Body of pancreas (tissue), 4 donors: ENCODE results near the gene ARMH2.

Experiments used
- POLR2A ChIP-seq, 3 donors: fragments of 450-650 bp; IDR thresholded peaks; one replicate each; pipeline ENCODE4 v1.6.1; 2016; ENCODE audit warnings: antibody characterized with exemption in 3 of 3, mild to moderate bottlenecking in 2 of 3
- TF ChIP-seq, protein P1 (sequence below), 7 experiments: fragments of 450-650 bp in 4 of 7; fragments of 200-600 bp in 3 of 7; sonication (generic) in 3 of 7; IDR thresholded peaks; one replicate each; pipeline ENCODE4 v1.5.1; 2016 to 2019; ENCODE audit warnings: antibody characterized with exemption in 7 of 7

DNA sequence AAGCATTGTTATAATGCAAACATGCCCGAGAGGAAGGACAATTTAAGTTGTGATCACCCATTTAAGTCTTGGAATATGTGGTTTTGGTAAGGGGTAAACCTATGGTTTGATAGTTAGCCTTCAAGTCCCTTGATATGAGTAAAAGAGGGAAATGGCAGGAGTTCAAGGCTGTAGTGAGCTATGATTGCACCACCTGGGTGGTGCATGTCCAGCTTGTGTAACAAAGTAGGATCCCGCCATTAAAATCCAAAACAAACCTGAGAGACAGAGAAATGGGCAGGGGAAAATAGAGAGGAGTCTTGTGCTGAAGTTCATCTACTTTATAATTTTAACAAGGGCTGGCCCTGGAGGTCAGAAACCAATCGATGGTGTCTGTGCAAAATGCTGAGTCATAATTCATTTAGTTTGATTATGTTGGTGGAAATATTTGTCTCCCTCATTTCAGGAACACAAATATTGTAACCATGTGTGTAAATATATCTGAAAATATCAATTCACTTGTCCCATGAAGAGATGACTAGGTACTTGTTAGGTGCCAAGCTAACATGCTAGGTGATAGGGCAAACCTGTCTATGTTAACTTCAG is 23.2 kb upstream of the ARMH2 start:
- TF ChIP-seq, protein P1, sequence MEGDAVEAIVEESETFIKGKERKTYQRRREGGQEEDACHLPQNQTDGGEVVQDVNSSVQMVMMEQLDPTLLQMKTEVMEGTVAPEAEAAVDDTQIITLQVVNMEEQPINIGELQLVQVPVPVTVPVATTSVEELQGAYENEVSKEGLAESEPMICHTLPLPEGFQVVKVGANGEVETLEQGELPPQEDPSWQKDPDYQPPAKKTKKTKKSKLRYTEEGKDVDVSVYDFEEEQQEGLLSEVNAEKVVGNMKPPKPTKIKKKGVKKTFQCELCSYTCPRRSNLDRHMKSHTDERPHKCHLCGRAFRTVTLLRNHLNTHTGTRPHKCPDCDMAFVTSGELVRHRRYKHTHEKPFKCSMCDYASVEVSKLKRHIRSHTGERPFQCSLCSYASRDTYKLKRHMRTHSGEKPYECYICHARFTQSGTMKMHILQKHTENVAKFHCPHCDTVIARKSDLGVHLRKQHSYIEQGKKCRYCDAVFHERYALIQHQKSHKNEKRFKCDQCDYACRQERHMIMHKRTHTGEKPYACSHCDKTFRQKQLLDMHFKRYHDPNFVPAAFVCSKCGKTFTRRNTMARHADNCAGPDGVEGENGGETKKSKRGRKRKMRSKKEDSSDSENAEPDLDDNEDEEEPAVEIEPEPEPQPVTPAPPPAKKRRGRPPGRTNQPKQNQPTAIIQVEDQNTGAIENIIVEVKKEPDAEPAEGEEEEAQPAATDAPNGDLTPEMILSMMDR (IDR thresholded peaks at IDR 0.05) = no peak
- TF ChIP-seq POLR2A (IDR thresholded peaks at IDR 0.05) = no peak
